ENCODE results near the gene TMEM106A.
A peak's percentile ranks its signal among the peaks of the same experiment; 100 is the strongest.
"Not testable (repeated sequence)": the region's sequence is repeated elsewhere in the genome, so short reads cannot be mapped to it uniquely, and the experiment has no call there.

Gene TMEM106A

DNA sequence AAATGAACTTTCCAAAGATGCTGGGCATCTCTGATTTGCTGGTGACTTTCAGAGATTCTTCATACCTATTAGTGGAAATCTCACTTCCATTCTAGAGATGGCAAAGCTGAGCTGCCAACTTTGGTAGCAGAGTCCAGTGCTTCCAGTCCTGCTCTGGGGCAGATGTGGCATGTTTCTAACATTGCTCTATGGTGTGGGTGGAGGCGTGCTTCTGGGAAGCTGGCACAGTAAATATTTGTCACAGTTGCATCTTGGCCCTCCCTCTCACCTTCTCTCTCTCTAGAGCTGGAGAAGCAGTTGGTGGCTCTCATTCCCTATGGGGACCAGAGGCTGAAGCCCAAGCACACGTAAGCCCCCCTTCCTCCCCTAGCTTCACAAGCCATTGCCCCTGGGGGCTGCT lies 1.9 kb downstream of the TMEM106A start:
- no peak for DNase-seq (ENCODE audit: extremely low read depth in 1 of 2, low read depth in 1 of 2)

DNA sequence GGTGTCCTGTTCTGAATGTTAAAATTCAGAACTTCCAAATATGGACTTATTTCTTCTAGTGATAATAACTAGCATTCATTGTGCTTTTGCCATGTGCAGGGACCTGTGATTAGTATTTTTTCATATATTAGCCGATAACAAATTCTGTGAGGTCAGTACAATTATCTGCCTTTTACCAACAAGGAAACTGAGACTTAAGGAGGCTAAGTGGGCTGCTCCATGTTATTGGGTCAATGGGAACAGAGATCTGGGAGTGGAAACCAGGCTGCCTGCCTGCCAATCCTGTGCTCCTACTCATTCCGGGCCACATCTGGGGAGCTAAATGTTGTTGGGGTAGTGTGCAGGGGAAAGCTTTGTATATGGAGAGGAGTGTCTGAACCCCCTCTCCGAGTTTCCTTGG lies 3.7 kb downstream of the TMEM106A start:
- DNase-seq (ENCODE audit: extremely low read depth in 1 of 2, low read depth in 1 of 2) = no peak

DNA sequence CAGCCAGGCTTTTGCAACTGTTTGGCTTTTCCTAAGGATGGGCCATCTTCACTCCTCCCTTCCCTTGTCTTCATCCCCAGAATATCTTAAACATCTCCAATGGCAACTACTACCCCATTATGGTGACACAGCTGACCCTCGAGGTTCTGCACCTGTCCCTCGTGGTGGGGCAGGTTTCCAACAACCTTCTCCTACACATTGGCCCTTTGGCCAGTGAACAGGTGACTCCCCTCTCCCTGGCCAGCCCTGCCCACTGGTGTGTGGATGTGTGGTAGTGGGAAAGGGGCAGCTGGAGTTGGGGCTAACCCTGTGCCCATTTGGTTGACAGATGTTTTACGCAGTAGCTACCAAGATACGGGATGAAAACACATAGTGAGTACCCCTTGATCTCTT lies 4.7 kb downstream of the TMEM106A start:
- no peak for DNase-seq (ENCODE audit: extremely low read depth in 1 of 2, low read depth in 1 of 2)

GRCh38 chr17:43216762-43217613 lies 5.3 kb downstream of the TMEM106A start:
- no peak for DNase-seq (ENCODE audit: extremely low read depth in 1 of 2, low read depth in 1 of 2)

DNA sequence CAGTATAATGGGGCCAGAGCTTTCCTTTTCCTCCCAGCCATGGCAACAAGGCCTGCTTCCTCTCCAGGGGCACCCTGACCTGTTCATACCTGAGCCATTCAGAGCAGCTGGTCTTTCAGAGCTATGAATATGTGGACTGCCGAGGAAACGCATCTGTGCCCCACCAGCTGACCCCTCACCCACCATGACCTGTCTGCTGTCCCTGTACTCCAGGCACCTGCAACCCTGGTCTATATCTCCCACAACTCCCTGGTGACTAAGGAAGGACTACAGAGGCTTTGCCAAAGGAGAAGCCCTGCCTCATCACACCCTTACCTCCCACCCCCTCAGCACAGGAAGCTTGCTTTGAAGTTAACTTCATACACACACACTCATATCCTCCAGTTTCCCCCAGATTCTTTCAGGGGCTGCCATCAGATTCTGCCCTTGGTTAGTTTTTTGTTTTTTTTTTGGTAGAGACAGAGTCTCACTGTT lies 6.0 kb downstream of the TMEM106A start:
- peak in 1 of 2 donors; percentile 19 for DNase-seq (ENCODE audit: extremely low read depth in 1 of 2, low read depth in 1 of 2)

DNA sequence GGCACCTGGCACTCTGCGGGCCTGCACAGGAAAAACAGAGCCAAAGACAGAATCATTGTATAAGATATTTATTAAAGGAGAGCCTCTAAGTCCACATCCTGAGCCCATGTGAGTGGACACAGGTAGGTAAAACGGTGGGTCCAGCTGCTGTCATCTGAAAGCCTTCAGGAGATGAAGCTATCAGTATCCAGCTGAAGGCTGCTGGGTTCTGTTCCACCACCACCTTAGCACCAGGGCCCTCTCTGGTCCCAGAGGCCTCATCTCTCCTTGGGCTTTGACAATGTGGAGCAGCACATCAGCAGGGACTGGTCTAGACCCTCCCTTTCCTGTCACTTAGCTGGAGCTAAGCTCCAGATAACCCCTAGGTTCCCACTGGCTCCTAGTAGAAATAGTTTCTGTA lies 7.3 kb downstream of the TMEM106A start:
- no peak for DNase-seq (ENCODE audit: extremely low read depth in 1 of 2, low read depth in 1 of 2)

DNA sequence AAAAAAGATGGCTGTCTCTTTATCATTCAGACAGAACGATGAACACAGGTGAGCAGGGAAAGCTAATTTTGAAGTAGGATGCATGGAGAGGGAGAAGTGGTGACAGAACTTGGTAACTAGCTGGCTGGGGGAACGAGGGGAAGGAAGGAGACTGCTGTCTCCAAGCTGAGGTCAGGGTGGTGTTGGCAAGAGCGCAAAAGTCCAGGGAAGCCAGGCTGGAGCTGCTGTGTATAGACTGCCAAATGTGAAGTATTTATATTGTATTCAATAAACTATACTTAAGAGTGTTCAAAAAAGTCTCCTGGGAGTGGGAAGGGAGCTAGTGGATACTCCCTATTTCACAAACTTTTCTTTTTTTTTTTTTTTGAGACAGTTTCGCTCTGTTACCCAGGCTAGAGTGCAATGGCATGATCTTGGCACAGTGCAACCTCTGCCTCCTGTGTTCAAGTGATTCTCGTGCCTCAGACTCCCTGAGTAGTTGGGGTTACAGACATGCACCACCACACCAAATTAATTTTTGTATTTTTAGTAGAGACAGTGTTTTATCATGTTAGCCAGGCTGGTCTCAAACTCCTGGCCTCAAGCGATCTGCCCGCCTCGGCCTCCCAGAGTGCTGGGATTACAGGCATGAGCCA lies 8.2 kb downstream of the TMEM106A start:
- DNase-seq (ENCODE audit: extremely low read depth in 1 of 2, low read depth in 1 of 2) = no peak

DNA sequence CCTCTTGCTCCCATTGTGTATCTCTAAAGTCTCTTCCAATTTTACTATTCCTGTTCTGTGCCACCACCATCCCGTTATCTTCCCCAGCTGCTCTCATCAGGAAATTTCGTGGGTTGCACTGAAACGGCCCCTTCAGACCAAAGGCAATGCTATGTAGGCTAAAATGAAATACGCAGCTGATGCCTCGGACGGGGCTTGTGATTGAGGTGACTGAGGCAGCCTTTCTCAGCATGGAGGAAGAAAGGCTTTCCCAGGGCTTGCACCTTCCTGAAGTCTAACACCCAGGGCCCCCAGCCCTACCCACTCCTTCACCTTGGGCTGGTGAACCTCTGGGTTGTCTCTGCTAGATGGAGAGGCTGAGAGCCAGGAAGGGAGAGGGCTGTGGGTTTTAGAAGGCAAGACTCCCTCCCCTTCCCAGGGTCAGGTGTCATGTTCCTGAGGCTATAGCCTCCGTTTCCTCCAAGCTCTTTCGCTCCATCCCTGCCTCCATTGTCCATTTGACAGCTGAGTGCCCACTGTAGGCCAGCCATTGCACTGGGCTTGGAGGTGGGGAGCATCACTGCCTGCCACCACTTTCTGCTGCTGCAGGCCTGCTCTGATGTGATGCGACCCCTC lies 8.9 kb downstream of the TMEM106A start:
- no peak for DNase-seq (ENCODE audit: extremely low read depth in 1 of 2, low read depth in 1 of 2)

- no peak for DNase-seq (ENCODE audit: extremely low read depth in 1 of 2, low read depth in 1 of 2)
Measured at GRCh38 chr17:43224146-43224705, 12.6 kb downstream of the TMEM106A start.

DNA sequence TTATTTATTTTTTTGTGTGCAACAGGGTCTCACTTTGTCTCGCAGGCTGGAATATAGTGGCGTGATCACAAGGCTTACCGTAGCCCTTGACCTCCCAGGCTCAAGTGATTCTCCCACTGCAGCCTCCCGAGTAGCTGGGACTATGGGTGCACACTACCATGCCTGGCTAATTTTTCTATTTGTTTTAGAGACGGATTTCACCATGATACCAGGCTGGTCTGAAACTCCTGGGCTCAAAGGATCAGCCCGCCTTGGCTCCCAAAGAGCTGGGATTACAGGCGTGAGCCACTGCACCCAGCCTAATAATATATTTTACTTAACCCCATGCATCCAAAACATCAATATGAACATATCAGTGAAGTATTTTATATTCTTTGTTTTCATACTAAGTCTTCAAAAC lies 14.7 kb downstream of the TMEM106A start:
- no peak for DNase-seq (ENCODE audit: extremely low read depth in 1 of 2, low read depth in 1 of 2)

DNA sequence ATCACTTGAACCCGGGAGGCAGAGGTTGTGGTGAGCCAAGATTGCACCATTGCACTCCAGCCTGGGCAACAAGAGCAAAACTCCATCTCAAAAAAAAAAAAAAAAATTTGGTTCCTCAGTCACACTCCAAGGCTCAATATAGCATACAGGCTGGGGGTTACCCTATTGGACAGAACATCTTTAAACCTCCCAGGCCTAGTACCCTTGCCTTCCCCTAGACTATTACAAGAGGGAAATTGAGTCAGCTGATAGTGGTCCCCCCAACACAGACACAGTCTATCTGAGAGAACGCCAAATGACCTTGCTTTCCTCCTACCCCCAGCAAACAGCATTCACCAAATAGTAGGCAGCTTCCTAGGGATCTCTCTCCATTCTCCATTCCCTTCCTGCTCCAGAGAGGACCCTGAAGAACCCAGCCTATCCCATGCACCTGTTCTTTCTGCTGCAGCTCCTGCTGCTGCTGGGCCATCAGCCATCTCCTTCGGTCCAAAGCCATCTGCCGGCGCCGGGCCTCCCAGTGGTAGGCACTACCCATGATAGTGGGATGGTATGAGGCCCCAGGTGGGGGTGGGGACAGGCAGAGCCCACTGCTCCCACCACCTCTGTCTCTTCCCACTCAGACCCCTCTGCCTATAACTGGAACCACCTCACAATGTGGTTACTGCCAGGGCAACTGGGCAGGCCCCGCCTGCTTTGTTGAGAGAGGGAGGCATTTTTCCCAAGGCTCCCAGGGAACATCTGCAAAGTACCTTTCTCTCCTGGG lies 16.5 kb downstream of the TMEM106A start, which contains the start of gene CCDC200:
Gene CCDC200 (minus strand): TSS at position 604 of the 763 bp plus-strand sequence. CDS start 69 bp downstream, at position 535.
- DNase-seq (ENCODE audit: extremely low read depth in 1 of 2, low read depth in 1 of 2) = not testable (repeated sequence)

DNA sequence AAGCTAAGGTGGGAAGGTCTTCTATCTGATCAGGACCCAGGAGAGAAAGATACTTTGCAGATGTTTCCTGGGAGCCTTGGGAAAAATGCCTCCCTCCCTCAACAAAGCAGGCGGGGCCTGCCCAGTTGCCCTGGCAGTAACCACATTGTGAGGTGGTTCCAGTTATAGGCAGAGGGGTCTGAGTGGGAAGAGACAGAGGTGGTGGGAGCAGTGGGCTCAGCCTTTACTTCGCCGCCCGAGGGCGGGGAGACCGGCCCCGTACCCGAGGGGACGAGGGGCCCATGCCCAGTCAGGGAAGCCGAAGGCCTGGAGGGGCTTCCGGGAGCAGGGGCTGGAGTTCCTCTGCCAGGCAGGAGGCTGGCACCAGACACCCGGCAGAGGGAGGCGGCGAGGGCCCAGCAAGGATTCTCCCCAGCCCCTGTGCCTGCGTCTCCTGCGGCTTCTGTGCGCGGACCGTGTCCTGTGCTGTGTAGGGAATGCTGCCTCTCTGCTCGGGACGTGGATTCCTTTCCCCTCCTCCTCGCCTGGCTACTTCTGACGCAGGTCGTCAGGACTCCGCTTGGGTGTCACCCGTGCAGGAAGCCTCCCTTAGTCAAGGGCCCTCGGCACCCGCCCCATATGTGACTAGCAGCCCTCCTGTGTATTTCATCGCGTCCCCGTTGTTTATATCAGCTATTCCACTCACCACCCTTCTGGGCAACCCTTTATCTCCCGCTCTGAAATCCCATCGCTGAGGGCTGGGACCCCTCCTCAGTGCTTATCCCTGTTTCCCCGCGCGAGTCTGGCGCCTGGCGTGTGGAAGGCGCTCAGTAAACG lies 19.7 kb downstream of the TMEM106A start:
- DNase-seq (ENCODE audit: extremely low read depth in 1 of 2, low read depth in 1 of 2) = not testable (repeated sequence)

DNA sequence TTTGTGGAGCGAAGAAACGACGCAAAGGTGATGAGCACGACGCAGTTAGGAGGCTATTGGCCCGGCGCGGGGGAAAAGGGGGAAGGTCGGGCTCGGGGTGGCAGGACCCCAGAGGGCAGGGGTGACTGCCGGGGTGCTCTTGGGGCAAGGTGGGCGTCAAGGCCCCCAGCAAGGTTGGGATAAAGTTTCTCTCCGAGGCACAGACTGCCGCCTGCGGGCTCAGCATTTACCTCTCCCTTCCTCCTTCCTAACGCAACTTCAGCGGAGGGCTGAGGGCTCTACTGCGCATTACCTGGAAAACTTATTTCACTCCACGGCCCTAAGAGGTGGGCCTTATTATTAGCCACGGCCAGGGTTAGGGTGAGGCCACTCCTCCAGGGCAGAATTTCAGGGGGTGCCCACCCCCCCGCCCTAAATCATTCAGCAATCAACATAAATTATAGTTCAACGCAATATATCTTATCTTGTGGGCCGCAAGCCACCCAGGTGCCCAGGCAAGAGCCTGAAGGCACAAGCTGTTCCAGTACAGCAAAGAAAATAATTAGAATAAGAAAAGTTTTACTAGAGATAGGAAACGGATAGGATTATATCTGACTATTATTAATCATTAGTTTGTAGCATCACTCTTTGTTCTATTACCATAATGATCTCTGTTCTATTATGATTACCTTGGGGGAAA lies 20.5 kb downstream of the TMEM106A start:
- not testable (repeated sequence) for DNase-seq (ENCODE audit: extremely low read depth in 1 of 2, low read depth in 1 of 2)

- DNase-seq (ENCODE audit: extremely low read depth in 1 of 2, low read depth in 1 of 2) = not testable (repeated sequence)
Measured at GRCh38 chr17:43233263-43233662, 21.6 kb downstream of the TMEM106A start.

DNA sequence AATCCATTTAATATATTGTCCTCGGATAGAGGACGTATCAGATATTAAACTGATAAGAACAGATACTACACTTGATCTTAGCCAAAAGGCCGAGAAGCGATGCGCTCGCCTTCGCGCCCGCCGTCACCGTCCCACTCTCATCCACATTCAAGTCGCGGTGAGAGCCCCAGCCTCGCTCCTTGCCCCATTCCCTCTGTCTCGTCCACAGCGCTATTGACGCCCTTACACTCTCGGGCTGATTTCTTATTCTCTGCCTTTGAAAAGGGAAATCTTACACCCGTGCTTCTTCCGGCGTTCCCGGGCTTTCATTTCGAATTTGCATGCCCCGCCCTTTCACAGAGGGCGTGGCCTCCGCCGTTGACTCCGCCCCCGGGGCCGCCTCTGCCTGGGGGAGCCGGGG lies 22.2 kb downstream of the TMEM106A start, which contains the start of gene RNU2-1:
Gene RNU2-1 (minus strand): TSS at position 101 of the 400 bp plus-strand sequence.
- DNase-seq (ENCODE audit: extremely low read depth in 1 of 2, low read depth in 1 of 2) = not testable (repeated sequence)

DNA sequence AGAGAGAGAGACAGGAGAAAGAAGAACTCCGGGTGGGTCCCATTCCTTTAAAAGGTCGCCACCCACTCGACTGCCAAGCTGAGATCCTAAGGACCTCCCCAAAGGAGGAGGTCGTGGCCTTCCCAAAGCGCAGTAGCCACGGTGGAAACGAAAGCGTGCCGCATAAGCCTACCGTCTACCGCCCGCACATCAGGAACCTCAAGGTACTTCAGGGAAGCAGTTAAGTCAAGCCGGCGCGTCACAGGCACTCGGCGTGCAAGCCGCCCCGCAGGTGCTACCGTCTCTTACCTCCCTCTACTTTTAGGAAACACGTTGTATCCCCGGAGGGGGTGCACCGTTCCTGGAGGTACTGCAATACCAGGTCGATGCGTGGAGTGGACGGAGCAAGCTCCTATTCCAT lies 27.9 kb downstream of the TMEM106A start:
- not testable (repeated sequence) for DNase-seq (ENCODE audit: extremely low read depth in 1 of 2, low read depth in 1 of 2)

- DNase-seq (ENCODE audit: extremely low read depth in 1 of 2, low read depth in 1 of 2) = not testable (repeated sequence)
Measured at GRCh38 chr17:43240596-43241352, 29.1 kb downstream of the TMEM106A start.

GRCh38 chr17:43246456-43246855 lies 34.8 kb downstream of the TMEM106A start:
- DNase-seq (ENCODE audit: extremely low read depth in 1 of 2, low read depth in 1 of 2) = not testable (repeated sequence)
